MCF 10A (cell line): ENCODE measurements around the gene TSPAN31. TPM values are rescaled to one million over a fixed set of nuclear protein-coding genes. Genes with fewer than 3 reads are reported as not detected.

Experiments
- BruUV-seq: library from RNA; stranded (reverse); fragments of 400-500 nt; replicated peaks from 2 replicates; lab custom pipeline; 2021; lab: Mats Ljungman, UMichigan
- CTCF ChIA-PET: fragments of 300-600 bp; sonication (Branson Sonifier 250); formaldehyde crosslinking; extraction: SDS; loops from one replicate; lab custom pipeline; 2021; ENCODE audit warnings: antibody characterized with exemption, inconsistent platforms; lab: Yijun Ruan, JAX
- POLR2A ChIA-PET: fragments of 300-600, 350-650 bp; sonication (Branson Sonifier 250); formaldehyde crosslinking; extraction: SDS; loops from one replicate; lab custom pipeline; 2020; ENCODE audit warnings: antibody characterized with exemption, inconsistent platforms; lab: Yijun Ruan, JAX
- DNase-seq: peaks from one replicate; pipeline ENCODE4 v3.0.0-alpha.2; 2018; ENCODE audit not compliant: unreplicated experiment
- H3K27ac Mint-ChIP-seq: one replicate; pipeline ENCODE4 v1.8.0; 2022; ENCODE audit warnings: mild to moderate bottlenecking, low read depth, mixed read lengths; ENCODE audit not compliant: unreplicated experiment
- H3K27me3 Mint-ChIP-seq: one replicate; pipeline ENCODE4 v1.8.0; 2022; ENCODE audit warnings: mixed read lengths; ENCODE audit not compliant: insufficient read depth, unreplicated experiment
- H3K36me3 Mint-ChIP-seq: one replicate; pipeline ENCODE4 v1.8.0; 2022; ENCODE audit warnings: mild to moderate bottlenecking, moderate library complexity, mixed read lengths; ENCODE audit not compliant: insufficient read depth, unreplicated experiment
- H3K4me1 Mint-ChIP-seq: one replicate; pipeline ENCODE4 v1.8.0; 2022; ENCODE audit warnings: mixed read lengths; ENCODE audit not compliant: insufficient read depth, unreplicated experiment
- H3K4me3 Mint-ChIP-seq: one replicate; pipeline ENCODE4 v1.8.0; 2022; ENCODE audit warnings: mild to moderate bottlenecking, moderate library complexity, mixed read lengths; ENCODE audit not compliant: unreplicated experiment
- H3K9me3 Mint-ChIP-seq: one replicate; pipeline ENCODE4 v1.8.0; 2022; ENCODE audit warnings: mixed read lengths; ENCODE audit not compliant: unreplicated experiment
- intact Hi-C: fragments of 100-400 bp; cut with micrococcal nuclease; formaldehyde crosslinking; loops from 2 replicates; pipeline ENCODE4 v1.14.1; 2022
- total RNA-seq: library from RNA; stranded (reverse); gene quantifications from 2 replicates; pipeline ENCODE4 v1.2.3, GENCODE V29; 2022
- TF ChIP-seq, protein P1 (sequence below): fragments of 200-600 bp; IDR thresholded peaks from one replicate; pipeline ENCODE4 v1.8.0; 2022; ENCODE audit warnings: antibody characterized with exemption, mild to moderate bottlenecking; ENCODE audit not compliant: unreplicated experiment

TSPAN31 gene
- total RNA-seq, 1 experiment from 2014 or later = 24.8 TPM

DNA sequence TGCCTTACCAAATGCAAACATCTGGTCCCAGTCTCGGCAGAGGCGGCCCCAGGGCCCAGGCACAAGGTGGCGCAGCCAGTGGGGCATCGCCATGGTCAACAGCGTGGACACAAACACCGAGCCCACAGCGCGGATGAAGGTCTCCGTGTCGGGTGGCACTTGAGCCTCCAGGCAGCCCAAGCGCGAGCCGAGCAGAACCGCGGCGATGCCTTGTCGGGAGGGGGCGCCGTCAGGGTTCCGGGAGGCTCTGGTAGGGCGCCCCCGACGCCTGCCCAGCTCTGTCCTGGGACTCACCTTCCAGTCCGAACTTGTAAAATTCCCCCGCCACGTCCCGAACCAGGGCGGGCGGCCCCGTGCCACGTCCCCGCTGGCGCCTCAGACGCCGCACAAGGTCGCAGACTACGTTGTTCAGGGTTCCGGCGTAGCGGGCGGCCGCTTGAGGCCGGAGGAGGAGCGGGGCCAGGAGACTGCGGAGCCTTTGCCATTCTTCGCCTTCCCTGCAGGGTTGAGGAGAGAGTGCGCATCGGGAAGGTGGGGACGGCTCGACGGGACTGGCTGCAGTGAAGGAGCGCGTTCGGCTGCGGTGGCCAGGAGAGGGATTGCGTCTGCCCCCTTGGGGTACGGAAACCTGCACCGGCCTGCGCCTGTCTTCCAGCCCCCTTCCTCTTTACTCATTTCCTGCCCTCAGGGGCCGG, 20.3 kb downstream of the TSPAN31 start:
- no peaks in the 10 kb centered on the region for H3K27me3 Mint-ChIP-seq
- DNase-seq = peak; percentile 73
- TF ChIP-seq, protein P1, sequence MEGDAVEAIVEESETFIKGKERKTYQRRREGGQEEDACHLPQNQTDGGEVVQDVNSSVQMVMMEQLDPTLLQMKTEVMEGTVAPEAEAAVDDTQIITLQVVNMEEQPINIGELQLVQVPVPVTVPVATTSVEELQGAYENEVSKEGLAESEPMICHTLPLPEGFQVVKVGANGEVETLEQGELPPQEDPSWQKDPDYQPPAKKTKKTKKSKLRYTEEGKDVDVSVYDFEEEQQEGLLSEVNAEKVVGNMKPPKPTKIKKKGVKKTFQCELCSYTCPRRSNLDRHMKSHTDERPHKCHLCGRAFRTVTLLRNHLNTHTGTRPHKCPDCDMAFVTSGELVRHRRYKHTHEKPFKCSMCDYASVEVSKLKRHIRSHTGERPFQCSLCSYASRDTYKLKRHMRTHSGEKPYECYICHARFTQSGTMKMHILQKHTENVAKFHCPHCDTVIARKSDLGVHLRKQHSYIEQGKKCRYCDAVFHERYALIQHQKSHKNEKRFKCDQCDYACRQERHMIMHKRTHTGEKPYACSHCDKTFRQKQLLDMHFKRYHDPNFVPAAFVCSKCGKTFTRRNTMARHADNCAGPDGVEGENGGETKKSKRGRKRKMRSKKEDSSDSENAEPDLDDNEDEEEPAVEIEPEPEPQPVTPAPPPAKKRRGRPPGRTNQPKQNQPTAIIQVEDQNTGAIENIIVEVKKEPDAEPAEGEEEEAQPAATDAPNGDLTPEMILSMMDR = peak; percentile 35

DNA sequence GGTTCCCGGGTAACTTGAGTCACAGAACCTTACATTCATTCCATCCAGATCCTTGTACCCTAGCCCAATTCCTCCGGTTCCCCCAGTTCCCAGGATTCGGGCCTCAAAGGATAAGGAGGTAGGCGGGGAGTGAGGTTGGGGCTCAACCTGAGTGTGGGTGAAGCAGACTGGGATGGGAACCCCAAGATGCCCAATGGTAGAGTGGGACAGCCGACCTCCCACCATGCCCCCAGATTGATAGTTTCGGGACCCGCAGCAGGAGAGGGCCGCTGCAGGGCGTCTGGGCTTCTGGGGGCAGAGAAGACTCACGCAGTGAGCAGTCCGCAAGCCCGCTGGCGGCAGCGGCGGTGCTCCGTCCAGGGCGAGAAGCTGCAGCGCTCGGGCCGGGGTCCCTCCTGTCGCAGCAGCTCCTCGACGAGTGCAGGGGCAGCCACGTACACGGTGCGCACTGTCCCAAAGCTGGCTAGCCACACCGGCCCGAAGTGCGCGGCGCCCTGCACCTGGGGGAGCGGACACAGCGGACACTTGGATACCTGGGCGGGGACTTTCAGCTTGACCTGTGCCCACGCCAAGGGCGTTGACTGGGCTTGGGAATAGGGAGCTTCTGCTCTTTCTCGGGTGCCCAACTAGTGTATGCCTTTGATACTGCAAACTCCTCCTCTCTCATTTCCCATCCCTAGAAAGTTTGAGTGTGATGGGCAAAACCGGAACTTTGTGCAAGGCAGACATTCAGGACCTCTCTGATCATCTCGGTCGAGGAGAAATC, 21.0 kb downstream of the TSPAN31 start:
- no peaks in the 10 kb centered on the region for H3K27me3 Mint-ChIP-seq
- peak overlapping the region; percentile 89 for H3K27ac Mint-ChIP-seq
- peaks cover 31% of the 10 kb centered on the region for H3K4me1 Mint-ChIP-seq
- H3K4me3 Mint-ChIP-seq = peak overlapping the region; percentile 89
- intact Hi-C loops = no loop called here
- TF ChIP-seq, protein P1 = no peak
- peak; percentile 68 for DNase-seq
- ChIA-PET POLR2A (interaction anchor here (0.5 to 2.5 kb wide), 18 partner anchors 8 to 136 kb away, joined by 3 to 26 read pairs (median 4); partner anchors contain the start of genes CDK4, CTDSP2, MARCHF9 and TSFM), CTCF (interaction anchor here (0.8 to 2.9 kb wide), 8 partner anchors 9 to 40 kb away, joined by 3 to 12 read pairs (median 4); partner anchors contain the start of gene TSFM)
- BruUV-seq = no TSS peak
- H3K9me3 Mint-ChIP-seq = no peaks in the 10 kb centered on the region
- peaks cover 18% of the 10 kb centered on the region for H3K36me3 Mint-ChIP-seq

More for the DNA sequence above, 20.3 kb downstream of the TSPAN31 start:
- intact Hi-C loops = no loop called here
- CTCF ChIA-PET = interaction anchor here (0.8 to 2.9 kb wide), 7 partner anchors 11 to 121 kb away, joined by 3 to 11 read pairs (median 5); partner anchors contain the start of genes CDK4 and TSFM
- peaks cover 25% of the 10 kb centered on the region for H3K4me1 Mint-ChIP-seq
- H3K27ac Mint-ChIP-seq = peak overlapping the region; percentile 89
- H3K36me3 Mint-ChIP-seq = peaks cover 18% of the 10 kb centered on the region
- no peaks in the 10 kb centered on the region for H3K9me3 Mint-ChIP-seq
- peak overlapping the region; percentile 89 for H3K4me3 Mint-ChIP-seq
- POLR2A ChIA-PET = interaction anchor here (0.6 to 2.5 kb wide), 12 partner anchors 9 to 674 kb away, joined by 3 to 26 read pairs (median 3); partner anchors contain the start of genes CDK4, MARCHF9 and TSPAN31
- TSS peak; percentile 30 for BruUV-seq

DNA sequence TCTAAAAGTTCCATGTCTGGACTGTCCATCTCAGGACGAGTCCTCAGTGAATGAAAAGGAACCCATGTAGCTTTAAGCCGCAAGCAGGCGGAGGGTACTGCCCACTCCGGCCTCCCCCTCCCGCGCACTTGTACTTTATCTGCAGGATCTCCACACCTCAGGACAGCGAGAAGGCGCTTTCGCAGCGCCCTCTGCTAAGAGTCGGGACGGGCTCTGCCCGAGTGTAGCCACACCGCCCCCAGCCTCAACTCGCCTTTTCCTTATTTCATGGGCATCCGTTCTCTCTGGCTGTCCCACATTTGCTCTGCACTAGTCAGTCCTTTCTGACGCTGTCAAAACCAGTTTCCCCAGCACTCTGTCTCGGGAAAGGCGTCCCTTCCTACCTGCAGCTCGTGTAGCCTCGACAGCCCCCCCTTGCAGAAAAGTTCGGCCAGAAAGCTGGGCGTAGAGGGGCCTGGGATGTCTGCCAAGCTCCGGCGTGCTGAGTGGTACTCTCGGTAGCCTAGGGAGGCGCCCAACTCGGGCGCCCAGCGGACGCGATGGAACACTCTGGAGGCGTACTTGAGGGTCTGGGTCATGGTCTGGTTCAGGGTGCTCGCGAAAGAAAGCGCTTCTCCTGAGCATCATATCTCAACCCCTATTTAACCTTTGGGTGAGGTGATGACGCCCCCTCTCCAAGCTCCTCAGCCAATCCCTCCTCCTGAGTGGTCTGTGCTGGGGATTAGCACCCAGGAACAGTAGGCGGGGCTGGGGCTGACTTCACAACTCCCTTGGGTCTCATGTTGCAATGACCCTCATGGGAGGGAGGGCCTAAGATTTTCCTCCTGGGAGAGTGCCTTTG, 21.8 kb downstream of the TSPAN31 start, which contains the start of gene CYP27B1:
TSS of gene CYP27B1 (minus strand) at position 615 of the 841 bp plus-strand sequence. CDS start at position 578, 37 bp downstream.
- Mint-ChIP-seq H3K4me1 (peaks cover 39% of the 10 kb centered on the region), H3K27ac (peak within 1 kb of the TSS; percentile 89), H3K27me3 (no peaks in the 10 kb centered on the region), H3K9me3 (no peaks in the 10 kb centered on the region), H3K36me3 (peaks cover 18% of the 10 kb centered on the region), H3K4me3 (peak within 1 kb of the TSS; percentile 89)
- DNase-seq = peak; percentile 92
- ChIA-PET CTCF (interaction anchor here (0.6 to 2.9 kb wide), 11 partner anchors 10 to 221 kb away, joined by 3 to 12 read pairs (median 4); partner anchors contain the start of gene TSFM), POLR2A (interaction anchor here (0.7 to 2.5 kb wide), 18 partner anchors 8 to 243 kb away, joined by 3 to 26 read pairs (median 5); partner anchors contain the start of genes CDK4, CTDSP2, MARCHF9 and MBD6)
- BruUV-seq = no TSS peak
- TF ChIP-seq, protein P1 = no peak
- intact Hi-C loops = no loop called here
